Tongue (tissue), 2 donors: ENCODE measurements around the gene TMEM82. TPM values are rescaled to one million over a fixed set of nuclear protein-coding genes. Genes with fewer than 3 reads are reported as not detected.

Experiments
- DNase-seq: peaks from one replicate; pipeline ENCODE4 v3.0.0-alpha.2; 2015
- total RNA-seq: library from RNA; depleted of rRNA; stranded (reverse); fragments of >200 nt; gene quantifications from one replicate; pipeline ENCODE4 v1.2.3, GENCODE V29; 2014

The TMEM82 gene
- total RNA-seq, 1 donor from 2014 or later: not detected

DNA sequence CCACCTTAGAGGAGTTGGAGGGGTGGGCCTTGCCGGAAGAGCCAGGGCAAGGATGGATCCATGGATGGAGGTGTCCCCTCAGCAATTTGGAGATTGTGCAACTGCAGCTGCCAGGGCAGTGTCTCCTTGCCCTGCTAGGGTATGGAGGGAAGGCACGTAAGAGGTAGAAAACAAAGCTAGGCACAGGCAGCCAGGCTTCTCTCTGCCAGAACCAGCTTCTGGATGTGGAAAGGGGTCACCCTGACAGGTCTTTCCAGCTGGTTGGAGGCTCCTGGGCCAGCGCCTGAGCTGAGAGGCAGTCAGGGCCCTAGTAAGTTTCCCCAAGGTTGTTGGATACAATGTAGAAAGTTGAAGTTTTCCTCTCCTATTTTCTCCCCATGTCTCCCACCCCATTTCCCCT lies 21.4 kb upstream of the TMEM82 start:
- no peak for DNase-seq

DNA sequence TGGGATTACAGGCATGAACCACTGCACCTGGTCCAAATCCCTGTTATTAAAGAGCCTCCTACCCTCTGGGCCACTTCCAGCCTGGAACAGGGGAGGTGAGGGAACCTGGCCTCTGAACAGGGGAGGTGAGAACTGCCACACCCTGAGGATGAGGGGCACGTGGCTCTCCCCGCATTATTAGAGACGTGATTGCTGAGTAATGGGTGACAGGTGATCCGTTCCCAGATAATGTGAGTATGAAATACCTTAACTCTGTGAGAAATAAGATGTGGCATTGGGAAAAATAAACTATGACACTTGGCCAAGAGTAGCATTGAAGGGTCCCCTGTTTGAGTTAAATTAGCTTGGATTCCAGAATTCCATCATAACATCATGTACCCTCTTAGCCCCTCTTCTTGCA lies 19.9 kb upstream of the TMEM82 start:
- no peak for DNase-seq

- no peak for DNase-seq
These were observed 19.3 kb upstream of the TMEM82 start for GRCh38 chr1:15722836-15723532.

- no peak for DNase-seq
These were observed 18.6 kb upstream of the TMEM82 start for GRCh38 chr1:15723631-15724246.

GRCh38 chr1:15724949-15725880 lies 17.1 kb upstream of the TMEM82 start:
- no peak for DNase-seq

DNA sequence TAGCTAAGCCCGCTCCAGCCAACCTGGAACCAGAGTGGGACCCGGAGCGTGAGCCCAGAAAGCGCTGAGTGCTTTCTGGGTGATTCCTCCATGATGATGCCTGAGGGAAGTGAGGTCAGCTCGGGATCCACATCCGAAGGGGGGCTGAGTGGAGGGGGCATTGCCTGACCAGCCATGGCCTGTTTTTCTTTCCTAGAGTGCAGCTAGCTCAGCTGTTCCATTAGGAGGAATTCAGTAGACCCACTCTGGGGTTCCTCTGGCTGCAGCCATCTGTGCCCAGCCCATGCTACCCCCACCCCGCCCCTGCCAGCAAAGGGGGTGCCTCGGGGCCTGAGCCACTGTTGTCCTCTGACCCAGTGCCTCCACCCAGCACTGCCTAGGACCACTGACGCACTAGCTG lies 15.8 kb upstream of the TMEM82 start:
- no peak for DNase-seq

DNA sequence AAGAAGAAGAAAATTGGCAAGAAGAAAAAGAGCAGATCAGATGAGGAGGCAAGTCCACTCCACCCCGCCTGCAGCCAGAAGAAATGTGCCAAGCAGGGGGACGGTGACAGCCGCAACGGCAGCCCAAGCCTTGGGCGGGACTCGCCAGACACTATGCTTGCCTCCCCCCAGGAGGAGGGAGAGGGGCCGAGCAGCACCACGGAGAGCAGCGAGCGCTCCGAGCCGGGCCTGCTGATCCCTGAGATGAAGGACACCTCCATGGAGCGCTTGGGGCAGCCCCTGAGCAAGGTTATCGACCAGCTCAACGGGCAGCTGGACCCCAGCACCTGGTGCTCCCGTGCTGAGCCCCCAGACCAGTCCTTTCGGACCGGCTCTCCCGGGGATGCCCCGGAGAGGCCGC lies 15.3 kb upstream of the TMEM82 start:
- no peak for DNase-seq

DNA sequence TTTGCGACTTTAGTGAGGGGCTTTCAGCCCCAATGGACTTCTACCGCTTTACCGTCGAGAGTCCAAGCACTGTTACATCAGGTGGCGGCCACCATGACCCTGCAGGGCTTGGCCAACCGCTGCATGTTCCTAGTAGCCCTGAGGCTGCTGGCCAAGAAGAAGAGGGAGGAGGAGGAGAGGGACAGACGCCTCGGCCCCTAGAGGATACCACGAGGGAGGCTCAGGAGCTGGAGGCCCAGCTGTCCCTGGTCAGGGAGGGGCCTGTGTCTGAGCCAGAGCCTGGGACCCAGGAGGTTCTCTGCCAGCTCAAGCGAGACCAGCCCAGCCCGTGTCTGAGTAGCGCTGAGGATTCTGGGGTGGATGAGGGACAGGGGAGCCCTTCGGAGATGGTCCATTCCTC lies 14.9 kb upstream of the TMEM82 start:
- no peak for DNase-seq

DNA sequence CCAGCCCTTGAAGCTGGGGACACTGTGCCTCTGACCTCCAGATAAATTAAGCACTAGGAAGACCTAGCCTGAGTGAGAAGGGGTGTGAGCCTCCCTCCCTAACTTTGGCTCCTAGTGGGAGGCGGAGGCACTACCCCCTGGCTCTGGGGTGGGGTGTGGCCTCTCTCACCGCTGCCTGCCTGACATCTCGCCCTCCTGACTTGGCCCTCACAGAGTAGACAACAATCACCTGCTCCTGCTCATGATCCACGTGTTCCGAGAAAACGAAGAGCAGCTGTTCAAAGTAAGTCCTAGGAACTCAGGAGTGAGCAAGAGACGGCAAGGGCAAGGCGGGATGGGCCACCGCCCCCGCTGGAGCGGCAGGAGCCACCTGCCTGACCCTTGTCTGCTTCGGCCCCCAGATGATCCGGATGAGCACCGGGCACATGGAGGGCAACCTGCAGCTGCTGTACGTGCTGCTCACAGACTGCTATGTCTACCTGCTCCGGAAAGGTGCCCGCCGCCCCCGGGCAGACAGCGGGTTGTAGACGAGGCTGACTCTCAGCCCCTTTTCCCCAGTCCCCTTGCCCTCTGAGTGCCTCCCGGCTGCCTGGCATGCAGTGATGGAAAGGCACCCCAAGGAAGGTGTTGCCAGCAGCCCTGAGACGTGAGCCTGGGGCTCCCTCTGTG lies 14.3 kb upstream of the TMEM82 start:
- no peak for DNase-seq

GRCh38 chr1:15728937-15729657 lies 13.2 kb upstream of the TMEM82 start:
- DNase-seq: no peak

- DNase-seq: no peak
These were observed 11.9 kb upstream of the TMEM82 start for GRCh38 chr1:15730423-15730822.

GRCh38 chr1:15730936-15731335 lies 11.4 kb upstream of the TMEM82 start:
- DNase-seq: no peak

DNA sequence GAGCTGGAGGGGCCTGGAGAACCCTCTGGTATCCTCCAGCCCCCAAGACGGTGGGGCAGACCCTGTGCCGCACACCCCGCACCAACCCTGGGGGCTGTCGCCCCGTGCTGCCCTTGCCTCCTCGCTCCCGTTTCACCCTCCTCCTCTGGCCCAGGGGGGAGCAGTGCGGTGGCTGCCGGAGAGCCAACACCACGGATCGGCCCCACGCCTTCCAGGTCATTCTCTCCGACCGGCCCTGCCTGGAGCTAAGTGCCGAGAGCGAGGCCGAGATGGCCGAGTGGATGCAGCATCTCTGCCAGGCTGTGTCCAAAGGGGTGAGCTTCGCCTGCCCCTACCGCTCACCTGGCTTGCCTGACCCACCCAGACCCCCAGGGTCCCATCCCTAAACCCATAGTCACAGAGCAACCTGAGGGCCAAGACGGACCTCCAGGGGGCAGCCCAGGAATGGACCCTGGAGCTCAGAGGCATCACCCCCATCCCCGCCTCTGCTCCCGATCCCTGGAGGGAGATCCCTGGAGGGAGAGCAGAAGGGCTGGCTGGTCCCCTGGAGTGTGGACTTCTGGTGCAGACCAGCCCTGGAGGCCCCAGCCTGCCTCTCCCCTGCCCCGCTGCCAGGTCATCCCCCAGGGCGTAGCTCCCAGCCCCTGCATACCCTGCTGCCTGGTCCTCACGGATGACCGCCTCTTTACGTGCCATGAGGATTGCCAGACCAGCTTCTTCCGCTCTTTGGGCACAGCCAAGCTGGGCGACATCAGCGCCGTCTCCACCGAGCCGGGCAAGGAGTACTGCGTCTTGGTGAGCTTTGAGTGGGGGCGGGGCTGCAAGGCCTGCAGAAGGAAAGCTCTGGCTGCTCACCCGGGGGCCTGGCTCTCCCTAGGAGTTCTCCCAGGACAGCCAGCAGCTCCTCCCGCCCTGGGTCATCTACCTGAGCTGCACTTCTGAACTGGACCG lies 10.3 kb upstream of the TMEM82 start:
- DNase-seq: no peak

DNA sequence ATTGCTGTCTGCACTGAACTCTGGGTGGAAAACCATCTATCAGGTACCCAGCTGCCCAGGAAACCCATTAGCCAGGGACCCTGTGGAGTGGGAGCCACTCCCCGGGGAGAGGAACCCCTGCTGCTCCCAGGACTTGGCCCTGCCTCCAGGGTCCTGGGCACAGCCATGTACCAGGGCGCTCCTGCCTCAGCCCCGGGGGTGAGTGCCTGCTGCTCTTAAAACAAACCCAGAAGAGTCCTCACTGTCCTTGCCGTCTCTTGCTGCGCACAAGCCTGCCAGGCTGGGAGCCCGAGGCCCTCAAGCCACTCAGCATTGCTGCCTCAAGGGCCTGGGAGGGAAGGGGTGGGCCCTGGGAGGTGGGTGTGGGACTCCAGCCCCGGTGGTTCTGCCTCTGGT lies 9.6 kb upstream of the TMEM82 start:
- DNase-seq: no peak

- no peak for DNase-seq
These were observed 9.0 kb upstream of the TMEM82 start for GRCh38 chr1:15733218-15733725.

DNA sequence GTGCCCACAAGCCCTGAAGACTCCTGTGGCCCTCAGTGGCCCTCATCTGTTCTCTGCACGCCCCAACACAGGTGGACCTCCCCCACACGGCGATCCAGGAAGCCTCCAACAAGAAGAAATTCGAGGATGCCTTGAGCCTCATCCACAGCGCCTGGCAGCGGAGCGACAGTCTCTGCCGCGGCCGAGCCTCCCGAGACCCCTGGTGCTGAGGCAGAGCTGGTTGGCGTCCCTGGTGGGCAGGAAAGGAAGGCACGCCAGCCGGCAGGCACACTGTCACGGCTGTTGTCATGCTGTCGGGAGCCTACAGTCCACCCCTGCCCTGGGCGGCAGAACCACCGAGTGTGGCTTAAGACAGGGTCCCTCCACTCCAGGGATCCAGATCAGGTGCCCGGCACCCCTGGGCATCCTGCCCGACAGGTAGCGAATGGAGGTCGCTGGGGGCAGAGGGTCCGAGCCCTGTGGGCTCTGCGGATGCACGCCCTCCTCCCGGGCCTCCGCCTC lies 8.5 kb upstream of the TMEM82 start:
- DNase-seq: no peak

DNA sequence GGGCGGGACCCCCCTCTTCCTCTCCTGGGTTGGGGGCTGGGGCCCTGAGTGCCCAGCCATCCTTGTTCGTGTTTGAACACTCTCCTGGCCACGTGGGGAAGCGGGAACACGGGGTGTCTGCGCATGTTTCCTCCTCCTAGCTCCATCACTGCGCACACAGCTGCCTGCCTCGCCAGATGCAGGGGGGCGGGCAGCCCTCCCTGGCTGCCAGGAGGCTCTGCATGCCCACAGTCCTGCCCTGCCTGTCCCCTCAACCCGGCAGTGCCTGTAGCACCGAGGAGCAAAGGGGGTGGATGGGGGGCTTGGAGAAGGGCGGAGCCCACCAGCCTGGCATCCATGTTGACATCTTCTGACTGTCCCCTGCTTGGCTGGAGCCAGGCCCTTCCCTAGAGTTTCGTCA lies 8.0 kb upstream of the TMEM82 start:
- no peak for DNase-seq

DNA sequence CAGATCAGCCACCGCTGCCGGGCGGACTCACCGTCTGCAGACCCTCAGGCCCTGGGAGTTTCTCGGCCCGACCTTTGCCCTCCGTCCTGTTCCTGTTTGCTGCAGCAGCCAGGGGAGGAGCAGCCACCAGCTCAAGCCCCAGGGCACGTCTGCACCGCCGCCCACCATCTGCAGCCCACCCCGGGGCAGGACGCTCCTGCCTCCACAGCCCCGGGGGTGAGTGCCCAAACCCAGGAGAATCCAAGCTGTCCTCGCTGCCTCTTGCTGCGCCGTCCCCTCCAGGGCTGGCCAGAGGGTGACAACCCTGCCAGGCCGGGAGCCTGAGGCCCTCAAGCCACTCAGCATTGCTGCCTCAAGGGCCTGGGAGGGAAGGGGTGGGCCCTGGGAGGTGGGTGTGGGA lies 7.4 kb upstream of the TMEM82 start:
- DNase-seq: no peak

- no peak for DNase-seq
These were observed 6.8 kb upstream of the TMEM82 start for GRCh38 chr1:15735304-15736037.
